ENCODE data around the gene ANO2. TPM values are rescaled to one million over a fixed set of nuclear protein-coding genes. Genes with fewer than 3 reads are reported as not detected.
"Not testable (repeated sequence)": the region's sequence is repeated elsewhere in the genome, so short reads cannot be mapped to it uniquely, and the experiment has no call there.

The ANO2 gene
- total RNA-seq, 1 experiment from 2014 or later: not detected

GRCh38 chr12:5690240-5690639 is 254.8 kb downstream of the ANO2 start:
- DNase-seq (ENCODE audit: extremely low read depth, low read depth): no peak

- no peak for DNase-seq (ENCODE audit: extremely low read depth, low read depth)
Measured at GRCh38 chr12:5689773-5690172, 255.3 kb downstream of the ANO2 start.

- no peak for DNase-seq (ENCODE audit: extremely low read depth, low read depth)
Measured at GRCh38 chr12:5688226-5688625, 256.8 kb downstream of the ANO2 start.

- DNase-seq (ENCODE audit: extremely low read depth, low read depth): no peak
Measured at GRCh38 chr12:5685935-5686334, 259.1 kb downstream of the ANO2 start.

- no peak for DNase-seq (ENCODE audit: extremely low read depth, low read depth)
Measured at GRCh38 chr12:5684989-5685388, 260.1 kb downstream of the ANO2 start.

- DNase-seq (ENCODE audit: extremely low read depth, low read depth): no peak
Measured at GRCh38 chr12:5682581-5682980, 262.5 kb downstream of the ANO2 start.

GRCh38 chr12:5678176-5678575 is 266.9 kb downstream of the ANO2 start:
- no peak for DNase-seq (ENCODE audit: extremely low read depth, low read depth)

- not testable (repeated sequence) for DNase-seq (ENCODE audit: extremely low read depth, low read depth)
Measured at GRCh38 chr12:5669624-5670023, 275.4 kb downstream of the ANO2 start.

- DNase-seq (ENCODE audit: extremely low read depth, low read depth): no peak
Measured at GRCh38 chr12:5665615-5666014, 279.4 kb downstream of the ANO2 start.

GRCh38 chr12:5661811-5662210 is 283.2 kb downstream of the ANO2 start:
- DNase-seq (ENCODE audit: extremely low read depth, low read depth): no peak

- DNase-seq (ENCODE audit: extremely low read depth, low read depth): no peak
Measured at GRCh38 chr12:5660238-5660637, 284.8 kb downstream of the ANO2 start.

GRCh38 chr12:5658339-5658941 is 286.6 kb downstream of the ANO2 start:
- DNase-seq (ENCODE audit: extremely low read depth, low read depth): not testable (repeated sequence)

GRCh38 chr12:5656836-5657235 is 288.2 kb downstream of the ANO2 start:
- DNase-seq (ENCODE audit: extremely low read depth, low read depth): no peak

GRCh38 chr12:5655120-5655519 is 289.9 kb downstream of the ANO2 start:
- DNase-seq (ENCODE audit: extremely low read depth, low read depth): no peak

GRCh38 chr12:5654019-5654418 is 291.0 kb downstream of the ANO2 start:
- DNase-seq (ENCODE audit: extremely low read depth, low read depth): no peak

GRCh38 chr12:5650829-5651461 is 294.1 kb downstream of the ANO2 start:
- no peak for DNase-seq (ENCODE audit: extremely low read depth, low read depth)

GRCh38 chr12:5650281-5650680 is 294.8 kb downstream of the ANO2 start:
- no peak for DNase-seq (ENCODE audit: extremely low read depth, low read depth)

GRCh38 chr12:5648692-5649359 is 296.2 kb downstream of the ANO2 start:
- peak; percentile 16 for DNase-seq (ENCODE audit: extremely low read depth, low read depth)

GRCh38 chr12:5643266-5643665 is 301.8 kb downstream of the ANO2 start:
- DNase-seq (ENCODE audit: extremely low read depth, low read depth): no peak

GRCh38 chr12:5637698-5638097 is 307.4 kb downstream of the ANO2 start:
- no peak for DNase-seq (ENCODE audit: extremely low read depth, low read depth)

- no peak for DNase-seq (ENCODE audit: extremely low read depth, low read depth)
Measured at GRCh38 chr12:5636907-5637306, 308.2 kb downstream of the ANO2 start.

GRCh38 chr12:5633106-5633505 is 312.0 kb downstream of the ANO2 start:
- no peak for DNase-seq (ENCODE audit: extremely low read depth, low read depth)

All from NCI-H460 (cell line).